Mucosa of gallbladder (tissue), 1 donor: ENCODE measurements around the gene HCN3. TPM values are rescaled to one million over a fixed set of nuclear protein-coding genes. Genes with fewer than 3 reads are reported as not detected.
"Not testable (repeated sequence)": the region's sequence is repeated elsewhere in the genome, so short reads cannot be mapped to it uniquely, and the experiment has no call there.

Experiments used
- DNase-seq: peaks from one replicate; pipeline ENCODE4 v3.0.0-alpha.2; 2020; ENCODE audit warnings: low spot score
- total RNA-seq: library from RNA; stranded (reverse); gene quantifications from one replicate; pipeline ENCODE4 v1.2.1, GENCODE V29; 2021
- donor health status: DM: no; HTN: no; CAD: no.

HCN3 gene
- total RNA-seq, 1 donor from 2014 or later: 8.7 TPM

DNA sequence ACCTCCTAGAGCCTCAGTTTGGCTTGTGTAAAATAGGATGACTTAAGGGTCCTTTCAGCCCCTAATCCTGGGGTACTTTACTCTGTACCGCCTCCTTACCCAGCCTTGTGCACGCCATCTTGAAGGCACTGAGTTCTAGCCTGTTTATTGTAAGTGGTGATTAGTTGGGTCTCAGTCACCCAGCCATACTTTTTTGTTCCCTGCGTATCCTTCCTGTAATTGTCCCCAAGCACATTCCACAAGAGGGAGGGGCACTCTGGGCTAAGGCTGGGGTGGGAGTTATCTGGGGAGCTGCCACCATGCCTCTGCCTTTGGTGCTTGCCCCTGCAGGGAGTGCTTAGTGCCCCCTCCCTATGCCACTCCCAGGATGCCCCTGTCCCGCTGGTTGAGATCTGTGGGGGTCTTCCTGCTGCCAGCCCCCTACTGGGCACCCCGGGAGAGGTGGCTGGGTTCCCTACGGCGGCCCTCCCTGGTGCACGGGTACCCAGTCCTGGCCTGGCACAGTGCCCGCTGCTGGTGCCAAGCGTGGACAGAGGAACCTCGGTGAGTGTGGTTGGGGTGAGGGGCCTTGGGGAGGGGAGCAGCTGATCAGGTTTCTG lies 32.3 kb downstream of the HCN3 start:
- DNase-seq: peak; percentile 42

DNA sequence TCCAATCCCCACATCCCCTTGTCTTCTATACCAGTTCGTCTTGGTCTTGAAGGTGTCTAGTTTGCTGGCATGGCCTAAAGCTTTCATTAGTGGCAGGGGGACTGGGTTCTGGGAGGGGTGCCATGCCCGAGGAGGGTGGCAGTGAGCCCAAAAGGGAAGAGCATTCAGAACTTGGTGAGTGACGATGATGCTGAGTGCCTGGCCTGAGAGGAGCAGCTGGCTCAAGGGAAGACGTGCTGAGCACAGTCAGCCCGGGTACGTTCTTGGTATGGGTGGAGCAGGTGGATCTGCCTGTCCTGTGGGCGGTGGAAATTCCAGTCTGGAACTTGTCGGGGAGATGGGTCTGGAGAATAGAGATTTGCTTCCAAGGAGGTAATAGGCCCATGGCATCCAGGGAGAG lies 36.0 kb downstream of the HCN3 start:
- no peak for DNase-seq

DNA sequence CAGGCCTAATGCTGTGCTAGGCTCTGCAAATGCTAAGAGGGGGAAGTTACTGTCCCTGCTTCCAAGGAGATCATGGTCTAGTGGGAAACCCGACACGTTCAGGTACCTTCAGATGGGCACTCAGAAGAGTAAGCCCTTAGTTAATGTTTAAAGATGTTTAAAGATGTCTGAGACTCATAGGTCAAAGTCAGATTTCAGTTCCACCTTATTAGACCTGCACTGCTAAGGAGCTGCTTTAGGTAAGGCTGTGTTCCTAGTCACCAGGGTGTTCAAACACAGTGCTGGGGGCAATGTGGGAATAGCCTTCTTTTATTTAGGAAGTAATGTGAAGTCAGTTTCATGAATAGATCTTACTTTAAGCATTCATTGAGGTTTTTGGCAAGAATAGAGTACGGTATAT lies 39.7 kb downstream of the HCN3 start:
- no peak for DNase-seq

DNA sequence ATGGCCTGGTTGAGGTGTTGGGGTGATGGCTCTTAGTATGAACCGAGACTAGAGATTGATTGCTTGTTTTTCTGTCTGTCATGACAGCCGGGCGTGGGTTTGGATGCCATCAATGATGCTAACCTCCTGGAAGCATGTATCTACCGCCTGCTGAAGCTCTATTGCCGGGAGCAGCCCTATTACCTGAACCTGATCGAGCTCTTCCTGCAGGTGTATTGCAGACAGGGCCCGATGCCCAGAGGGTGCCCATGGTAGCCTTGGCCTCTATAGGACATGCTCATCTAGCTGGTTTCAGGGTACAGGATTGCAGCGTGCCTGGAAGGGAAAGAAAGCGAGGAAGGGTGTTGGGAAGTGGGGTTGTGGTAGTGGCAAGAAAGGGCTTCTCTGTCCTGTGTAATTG lies 40.8 kb downstream of the HCN3 start:
- no peak for DNase-seq

DNA sequence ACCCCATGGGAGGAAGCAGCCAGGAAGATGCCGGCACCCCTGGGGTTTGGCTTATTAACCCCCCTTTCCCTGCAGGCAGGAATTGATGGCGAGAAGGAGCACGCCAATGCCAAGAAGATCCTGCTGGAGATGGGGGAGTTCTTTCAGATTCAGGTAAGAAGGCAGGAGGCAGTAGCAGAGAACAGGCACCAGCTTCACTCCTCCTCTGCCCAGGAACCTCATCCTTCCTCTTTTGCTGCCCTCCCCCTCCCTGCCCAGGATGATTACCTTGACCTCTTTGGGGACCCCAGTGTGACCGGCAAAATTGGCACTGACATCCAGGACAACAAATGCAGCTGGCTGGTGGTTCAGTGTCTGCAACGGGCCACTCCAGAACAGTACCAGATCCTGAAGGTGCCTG lies 42.3 kb downstream of the HCN3 start:
- no peak for DNase-seq

DNA sequence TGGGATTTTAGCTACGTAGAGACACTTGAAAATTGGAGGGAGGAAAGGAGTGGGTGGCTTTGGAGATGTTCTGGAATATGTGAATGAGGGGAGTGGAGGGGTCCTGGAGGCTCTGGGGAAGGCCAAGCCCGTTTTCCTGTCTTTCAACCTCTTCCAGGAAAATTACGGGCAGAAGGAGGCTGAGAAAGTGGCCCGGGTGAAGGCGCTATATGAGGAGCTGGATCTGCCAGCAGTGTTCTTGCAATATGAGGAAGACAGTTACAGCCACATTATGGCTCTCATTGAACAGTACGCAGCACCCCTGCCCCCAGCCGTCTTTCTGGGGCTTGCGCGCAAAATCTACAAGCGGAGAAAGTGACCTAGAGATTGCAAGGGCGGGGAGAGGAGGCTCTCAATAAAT lies 43.0 kb downstream of the HCN3 start:
- DNase-seq: no peak

DNA sequence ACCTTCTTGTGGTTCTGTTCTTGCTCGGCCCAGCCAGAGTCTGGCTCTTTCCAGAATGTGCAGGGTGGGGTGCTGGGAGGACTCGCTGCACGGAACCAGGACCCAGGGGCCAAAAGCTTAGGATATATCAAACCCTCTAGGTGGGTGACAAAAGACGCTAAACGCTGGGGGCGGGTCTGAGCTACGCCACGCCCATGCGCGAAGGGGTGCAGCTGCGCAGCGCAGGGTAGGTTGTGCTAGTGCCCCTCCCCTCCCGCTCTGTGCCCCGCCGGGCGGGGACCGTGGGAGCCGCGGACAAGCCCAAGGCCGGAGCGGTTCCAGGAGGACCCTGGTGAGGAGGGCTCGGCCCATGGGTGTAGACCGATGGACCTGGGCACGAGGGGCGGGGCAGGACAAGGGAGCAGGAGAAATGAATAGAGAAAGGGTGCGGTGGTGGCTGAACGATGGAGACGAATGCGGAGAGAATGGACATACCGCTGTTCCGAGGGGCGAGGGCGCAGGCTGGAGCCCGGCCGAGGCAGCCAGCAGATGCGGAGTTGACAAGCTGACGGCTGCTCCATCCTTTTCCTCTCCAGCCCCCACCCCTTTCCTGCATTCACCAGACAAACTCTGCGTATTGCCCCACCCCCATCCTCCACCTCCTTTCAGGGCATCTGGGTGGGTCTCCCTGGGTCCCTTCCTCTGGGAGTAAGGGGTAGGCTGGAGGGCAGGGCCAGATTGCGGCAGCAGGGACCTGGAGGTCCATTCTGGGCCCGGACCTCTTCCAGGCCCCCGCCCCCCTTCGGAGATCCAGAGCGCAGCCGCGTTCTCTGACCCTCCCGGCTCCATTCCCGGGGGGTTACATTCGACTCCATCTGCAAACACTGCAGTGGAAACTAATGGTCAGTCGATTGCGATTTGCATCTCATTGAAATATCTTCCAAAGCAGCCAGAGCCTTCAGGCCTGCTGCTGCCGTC lies 43.7 kb downstream of the HCN3 start, which contains the start of gene RUSC1:
Gene RUSC1 (plus strand): TSS at position 234 of the 957 bp plus-strand sequence. CDS start 880 bp downstream, outside the sequence.
- DNase-seq: peak; percentile 78

DNA sequence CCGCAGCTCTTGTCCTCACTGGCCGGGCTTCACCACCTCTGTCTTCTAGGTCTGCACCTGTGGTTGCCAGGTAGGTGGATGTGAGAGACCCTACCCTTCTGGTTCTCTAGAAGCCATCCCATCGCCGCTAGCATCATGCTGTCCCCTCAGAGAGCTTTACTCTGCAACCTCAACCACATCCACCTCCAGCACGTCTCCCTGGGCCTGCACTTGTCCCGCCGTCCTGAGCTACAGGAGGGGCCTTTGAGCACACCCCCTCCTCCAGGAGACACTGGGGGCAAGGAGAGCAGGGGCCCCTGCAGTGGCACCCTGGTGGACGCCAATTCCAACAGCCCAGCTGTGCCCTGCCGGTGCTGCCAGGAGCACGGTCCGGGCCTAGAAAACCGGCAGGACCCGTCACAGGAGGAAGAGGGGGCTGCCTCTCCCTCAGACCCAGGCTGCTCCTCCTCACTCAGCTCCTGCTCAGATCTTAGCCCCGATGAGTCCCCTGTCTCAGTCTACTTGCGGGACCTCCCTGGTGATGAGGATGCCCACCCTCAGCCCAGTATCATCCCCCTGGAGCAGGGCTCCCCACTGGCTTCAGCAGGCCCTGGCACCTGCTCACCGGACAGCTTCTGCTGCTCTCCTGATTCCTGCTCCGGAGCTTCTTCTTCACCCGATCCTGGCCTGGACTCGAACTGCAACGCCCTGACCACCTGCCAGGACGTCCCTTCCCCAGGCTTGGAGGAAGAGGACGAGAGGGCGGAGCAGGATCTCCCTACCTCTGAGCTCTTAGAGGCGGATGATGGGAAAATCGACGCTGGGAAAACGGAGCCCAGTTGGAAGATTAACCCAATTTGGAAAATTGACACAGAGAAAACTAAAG lies 44.6 kb downstream of the HCN3 start:
- DNase-seq: no peak

DNA sequence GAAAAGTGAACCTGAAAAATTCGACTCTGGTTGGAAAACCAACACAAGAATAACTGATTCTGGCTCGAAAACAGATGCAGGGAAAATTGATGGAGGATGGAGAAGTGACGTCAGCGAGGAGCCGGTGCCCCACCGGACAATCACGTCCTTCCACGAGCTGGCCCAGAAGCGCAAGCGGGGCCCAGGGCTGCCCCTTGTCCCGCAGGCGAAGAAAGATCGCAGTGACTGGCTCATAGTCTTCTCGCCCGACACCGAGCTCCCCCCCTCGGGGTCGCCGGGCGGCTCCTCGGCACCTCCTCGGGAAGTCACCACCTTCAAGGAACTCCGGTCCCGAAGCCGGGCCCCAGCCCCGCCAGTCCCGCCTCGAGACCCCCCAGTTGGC lies 45.3 kb downstream of the HCN3 start:
- no peak for DNase-seq

DNA sequence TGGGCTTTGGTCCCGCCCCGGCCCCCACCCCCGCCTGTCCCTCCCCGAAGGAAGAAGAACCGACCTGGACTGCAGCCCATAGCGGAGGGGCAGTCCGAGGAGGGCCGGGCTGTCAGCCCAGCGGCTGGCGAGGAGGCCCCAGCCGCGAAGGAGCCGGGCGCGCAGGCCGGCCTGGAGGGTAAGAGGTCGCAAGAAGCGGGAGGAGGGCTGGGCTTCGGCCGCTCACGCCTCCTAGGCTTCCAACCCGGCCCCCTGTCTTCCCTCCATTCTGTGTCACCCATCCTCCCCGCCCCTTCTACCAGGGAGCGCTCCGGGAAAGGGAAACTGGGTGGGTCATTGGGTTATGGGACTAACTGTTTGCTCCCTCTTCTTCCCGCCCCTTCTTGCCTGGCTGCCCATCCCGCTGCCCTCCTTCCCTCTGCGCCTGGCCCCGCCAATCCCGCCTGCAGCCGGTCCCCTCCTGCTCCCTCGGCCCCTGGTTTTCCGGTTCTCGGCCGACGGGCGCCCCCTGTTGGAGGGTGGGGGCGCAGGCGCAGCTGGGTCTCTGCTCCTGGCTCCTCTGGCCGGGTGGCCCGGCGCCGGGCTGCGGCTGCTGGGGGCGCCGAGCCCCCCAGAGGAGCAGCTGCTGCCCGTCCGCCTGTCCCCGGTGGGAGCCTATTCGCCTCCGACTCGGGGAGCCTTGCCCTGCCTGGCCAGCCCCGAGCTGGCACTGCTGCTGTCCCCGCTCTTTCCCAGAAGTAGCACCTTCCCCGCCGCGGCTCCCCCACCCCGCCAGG lies 45.9 kb downstream of the HCN3 start:
- peak; percentile 86 for DNase-seq

DNA sequence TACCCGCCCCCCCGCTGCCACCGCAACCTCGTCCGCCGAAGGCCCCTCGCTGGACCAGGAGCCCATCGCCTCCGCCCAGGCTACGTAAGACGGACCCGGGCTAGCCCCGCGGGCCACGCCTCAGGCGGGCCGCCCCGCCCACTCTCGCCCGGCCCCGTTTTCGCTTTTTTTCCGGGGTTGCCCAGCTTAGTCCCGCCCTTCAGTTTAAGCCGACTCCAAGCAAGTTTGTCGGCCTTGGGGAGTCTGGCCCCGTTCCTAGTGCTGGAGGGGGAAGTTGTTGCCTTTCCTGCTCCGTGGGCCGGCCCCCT lies 46.4 kb downstream of the HCN3 start:
- peak; percentile 92 for DNase-seq

DNA sequence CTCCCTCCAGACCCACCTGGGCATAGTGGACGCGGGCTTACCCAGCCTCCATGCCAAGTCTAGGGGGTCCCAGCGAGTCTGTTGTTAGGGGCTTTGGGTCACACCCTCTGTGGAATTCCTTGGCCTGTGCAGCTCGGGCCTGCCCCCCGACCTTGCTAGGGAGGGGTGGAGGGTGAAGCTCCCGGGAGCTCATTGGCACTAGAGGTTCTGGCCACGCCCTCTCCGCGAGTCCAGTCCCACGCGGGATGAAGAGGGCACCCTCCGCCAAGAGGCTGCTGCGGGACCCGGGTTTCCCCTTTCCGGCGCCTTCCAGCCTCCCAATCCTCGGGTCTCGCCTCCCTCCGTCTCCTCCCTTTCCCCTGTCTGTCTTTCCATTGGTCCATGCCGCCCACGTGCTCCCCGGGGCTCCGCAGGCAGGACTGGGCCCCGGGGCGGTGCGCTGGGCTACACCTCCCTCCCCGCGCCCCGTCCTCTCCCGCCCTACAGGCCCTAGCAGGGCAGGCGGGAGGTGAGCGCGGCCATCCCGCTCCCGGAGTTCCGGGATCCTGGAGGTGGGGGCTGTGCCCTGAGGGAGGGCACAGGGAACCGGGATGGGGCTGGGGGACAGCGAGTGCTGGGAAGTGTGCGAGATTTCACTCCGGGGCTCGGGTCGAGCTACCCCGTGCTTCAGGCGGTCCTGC lies 46.9 kb downstream of the HCN3 start:
- DNase-seq: peak; percentile 95

DNA sequence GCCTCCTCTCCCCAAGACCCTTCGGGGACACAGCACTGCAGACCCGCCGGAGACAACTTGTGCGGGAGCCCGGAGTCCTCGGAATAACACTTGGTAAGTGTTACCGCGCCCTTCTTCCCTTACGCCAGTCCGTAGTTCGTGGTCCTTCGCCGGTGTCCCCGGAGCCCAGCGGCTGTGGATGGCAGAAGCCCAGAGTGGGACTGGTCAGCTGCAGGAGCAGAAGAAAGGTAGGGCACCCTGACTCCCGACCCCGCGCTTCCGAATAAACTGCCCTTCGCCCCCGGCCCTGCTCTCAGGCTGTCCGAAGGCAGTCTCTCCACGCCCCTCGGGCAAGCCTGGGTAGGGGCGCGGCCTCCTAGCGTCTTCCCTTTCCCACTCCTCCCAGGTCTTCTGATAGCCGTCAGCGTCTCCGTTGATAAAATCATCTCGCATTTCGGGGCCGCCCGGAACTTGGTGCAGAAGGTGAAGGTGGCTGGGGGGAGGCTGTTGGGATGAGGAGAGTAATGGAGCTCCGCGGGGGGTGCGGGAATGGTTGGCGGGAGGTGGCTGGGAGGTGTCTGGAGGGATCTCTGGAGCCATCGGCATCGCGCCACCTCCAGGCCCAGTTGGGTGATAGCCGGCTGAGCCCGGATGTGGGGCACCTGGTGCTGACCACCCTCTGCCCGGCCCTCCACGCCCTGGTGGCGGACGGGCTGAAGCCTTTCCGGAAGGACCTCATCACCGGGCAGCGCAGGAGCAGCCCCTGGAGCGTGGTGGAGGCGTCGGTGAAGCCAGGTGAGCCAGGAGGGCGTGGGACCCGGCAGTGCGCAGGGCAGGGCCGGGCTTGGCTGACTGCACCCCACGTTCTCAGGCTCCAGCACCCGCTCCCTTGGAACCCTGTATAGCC lies 47.7 kb downstream of the HCN3 start:
- DNase-seq: peak; percentile 46

DNA sequence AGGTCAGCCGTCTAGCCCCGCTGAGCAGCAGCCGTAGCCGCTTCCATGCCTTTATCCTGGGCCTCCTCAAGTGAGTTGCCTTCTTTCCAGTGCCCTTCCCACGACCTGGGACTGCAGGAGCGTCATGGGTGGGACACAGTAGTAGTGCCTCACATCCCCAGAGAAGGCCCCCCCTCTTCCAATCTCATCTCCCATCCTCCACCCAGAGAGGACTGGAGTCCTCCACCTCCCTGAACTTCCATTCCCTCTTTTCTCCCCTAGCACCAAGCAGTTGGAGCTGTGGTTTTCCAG lies 48.3 kb downstream of the HCN3 start:
- DNase-seq: no peak

DNA sequence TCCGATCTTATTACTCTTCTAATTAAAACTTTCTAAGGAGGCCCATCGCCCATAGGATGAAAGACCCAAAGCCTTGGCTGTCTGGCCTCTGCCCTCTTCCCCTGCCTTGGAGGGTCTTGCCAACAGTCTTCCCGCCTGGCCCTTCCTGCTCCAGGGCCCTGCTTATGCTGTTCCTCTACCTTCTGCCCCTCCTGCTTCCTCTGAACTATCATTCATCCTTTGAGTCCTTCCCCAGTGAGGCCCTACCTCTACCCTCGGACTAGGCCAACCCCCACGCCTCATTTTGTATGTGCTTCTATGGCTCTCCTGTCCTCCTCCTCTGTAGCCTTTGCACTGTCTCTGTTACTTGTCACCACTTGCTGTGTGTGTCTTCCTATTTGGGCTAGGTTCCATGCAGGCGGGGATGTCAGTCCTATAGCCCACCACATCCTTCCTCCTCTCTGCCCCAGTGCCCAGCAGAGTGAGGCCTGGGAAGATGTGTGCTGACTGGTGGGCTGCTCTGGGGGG lies 48.8 kb downstream of the HCN3 start:
- no peak for DNase-seq

DNA sequence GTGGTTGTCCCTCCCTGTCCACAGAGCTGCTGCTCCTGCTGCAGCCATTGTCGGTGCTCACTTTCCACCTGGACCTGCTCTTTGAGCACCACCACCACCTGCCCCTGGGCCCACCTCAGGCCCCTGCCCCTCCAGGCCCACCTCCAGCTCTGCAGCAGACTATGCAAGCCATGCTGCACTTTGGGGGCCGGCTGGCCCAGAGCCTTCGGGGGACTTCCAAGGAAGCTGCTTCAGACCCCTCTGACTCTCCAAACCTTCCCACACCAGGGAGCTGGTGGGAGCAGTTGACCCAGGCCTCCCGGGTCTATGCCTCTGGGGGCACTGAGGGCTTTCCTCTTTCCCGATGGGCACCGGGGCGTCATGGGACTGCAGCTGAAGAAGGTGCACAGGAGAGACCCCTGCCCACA lies 49.4 kb downstream of the HCN3 start:
- no peak for DNase-seq

DNA sequence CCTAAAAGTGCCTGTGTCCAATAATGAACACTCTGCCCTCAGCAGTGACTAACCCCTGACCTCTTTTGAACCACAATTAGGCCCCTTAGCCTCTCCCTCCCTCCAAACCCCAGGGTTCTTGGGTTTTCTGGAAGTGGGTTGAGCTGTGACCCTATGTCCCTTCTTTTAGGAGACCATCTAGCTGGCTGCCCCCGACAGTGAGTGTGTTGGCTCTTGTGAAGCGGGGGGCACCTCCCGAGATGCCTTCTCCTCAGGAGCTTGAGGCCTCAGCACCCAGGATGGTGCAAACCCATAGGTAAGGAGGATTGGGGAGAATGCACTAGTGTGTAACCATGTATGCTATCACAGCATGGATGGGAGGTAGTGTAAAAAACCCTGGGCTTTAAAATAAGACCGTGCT lies 50.7 kb downstream of the HCN3 start:
- DNase-seq: no peak

DNA sequence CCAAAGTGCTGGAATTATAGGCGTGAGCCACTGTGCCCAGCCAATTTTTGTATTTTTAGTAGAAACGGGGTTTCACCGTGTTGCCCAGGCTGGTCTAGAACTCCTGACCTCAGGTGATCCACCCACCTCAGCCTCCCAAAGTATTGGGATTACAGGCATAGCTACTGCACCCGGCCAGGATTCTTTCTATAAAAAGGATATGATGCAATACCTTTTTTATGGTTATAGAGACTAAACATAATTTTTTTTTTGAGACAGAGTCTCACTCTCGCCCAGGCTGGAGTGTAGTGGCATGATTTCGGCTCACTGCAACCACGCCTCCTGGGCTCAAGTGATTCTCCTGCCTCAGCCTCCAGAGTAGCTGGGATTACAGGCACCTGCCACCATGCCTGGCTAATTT lies 51.6 kb downstream of the HCN3 start:
- not testable (repeated sequence) for DNase-seq

DNA sequence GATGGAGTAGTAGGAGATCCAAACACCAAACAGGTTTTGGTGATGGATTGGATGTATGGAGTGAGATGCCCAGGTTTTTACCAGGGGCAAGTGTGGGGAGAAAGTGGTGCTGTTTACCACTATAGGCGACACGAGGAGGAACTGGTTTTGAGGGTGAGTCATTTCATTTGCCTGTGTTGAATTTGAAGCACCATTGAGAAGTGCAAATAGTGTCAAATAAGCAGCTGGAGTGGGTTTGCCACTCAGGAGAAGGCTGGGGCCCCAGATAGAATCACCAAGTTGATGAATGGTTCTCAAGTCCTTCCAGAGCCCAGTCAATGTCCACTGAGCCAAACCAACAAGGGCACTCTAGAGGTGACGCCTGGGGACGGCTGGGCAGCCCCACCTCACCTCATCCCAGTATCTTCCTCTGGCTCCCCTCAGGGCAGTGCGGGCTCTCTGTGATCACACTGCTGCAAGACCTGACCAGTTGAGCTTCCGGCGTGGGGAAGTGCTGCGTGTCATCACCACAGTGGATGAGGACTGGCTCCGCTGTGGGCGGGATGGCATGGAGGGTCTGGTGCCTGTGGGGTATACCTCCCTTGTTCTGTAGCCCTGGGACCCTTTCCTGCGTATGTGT lies 52.8 kb downstream of the HCN3 start:
- DNase-seq: no peak

DNA sequence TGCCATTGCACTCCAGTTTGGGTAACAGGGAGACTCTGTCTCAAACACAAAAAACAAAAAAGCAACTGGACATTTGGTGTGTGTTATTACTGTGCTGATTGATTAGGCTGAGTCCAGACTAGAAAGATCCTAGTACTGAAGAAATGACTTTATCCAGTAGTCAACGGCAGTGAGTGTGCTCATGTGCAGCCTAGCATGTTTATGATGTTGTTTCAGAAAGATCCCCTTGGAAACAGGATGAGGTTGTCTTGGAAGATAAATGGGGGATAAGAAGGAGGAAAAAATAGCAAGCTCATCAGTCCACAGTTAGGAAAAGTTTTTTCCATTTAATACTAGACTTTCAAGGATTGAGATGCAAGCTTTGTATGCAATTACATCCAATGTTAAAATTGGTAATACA lies 57.7 kb downstream of the HCN3 start:
- no peak for DNase-seq
